H9 (cell line): Measurements from ENCODE around the gene PTPN3. TPM values are rescaled to one million over a fixed set of nuclear protein-coding genes. Genes with fewer than 3 reads are reported as not detected.
"Not testable (repeated sequence)": the region's sequence is repeated elsewhere in the genome, so short reads cannot be mapped to it uniquely, and the experiment has no call there.

ENCODE experiments used
- DNase-seq: peaks from one replicate; pipeline ENCODE4 v3.0.0-alpha.2; 2017
- H2AFZ ChIP-seq: one replicate; pipeline ENCODE4 v1.6.1; 2013; ENCODE audit warnings: mild to moderate bottlenecking, low read length, control low read depth, moderate library complexity
- H2AK5ac ChIP-seq: 2 replicates; pipeline ENCODE4 v1.6.1; 2013; ENCODE audit warnings: low read length, control low read depth, mixed read lengths; ENCODE audit not compliant: insufficient read length
- H2BK120ac ChIP-seq: one replicate; pipeline ENCODE4 v1.6.1; 2013; ENCODE audit warnings: low read depth, mild to moderate bottlenecking, low read length, control low read depth, inconsistent platforms; ENCODE audit not compliant: poor library complexity, severe bottlenecking
- H2BK12ac ChIP-seq: 2 replicates; pipeline ENCODE4 v1.6.1; 2013; ENCODE audit warnings: low read length, control low read depth, mixed read lengths, low read depth; ENCODE audit not compliant: insufficient read length
- H2BK15ac ChIP-seq: 2 replicates; pipeline ENCODE4 v1.6.1; 2013; ENCODE audit warnings: low read depth, low read length, control low read depth
- H2BK20ac ChIP-seq: one replicate; pipeline ENCODE4 v1.6.1; 2013; ENCODE audit warnings: low read depth, mild to moderate bottlenecking, low read length, control low read depth, inconsistent platforms; ENCODE audit not compliant: poor library complexity, severe bottlenecking
- H2BK5ac ChIP-seq: 2 replicates; pipeline ENCODE4 v1.6.1; 2013; ENCODE audit warnings: low read length, control low read depth, mixed read lengths; ENCODE audit not compliant: insufficient read length
- H3K14ac ChIP-seq: 2 replicates; pipeline ENCODE4 v1.6.1; 2013; ENCODE audit warnings: low read length, control low read depth; ENCODE audit not compliant: insufficient read depth
- H3K18ac ChIP-seq: 2 replicates; pipeline ENCODE4 v1.6.1; 2013; ENCODE audit warnings: low read depth, mild to moderate bottlenecking, mixed read lengths, low read length, control low read depth; ENCODE audit not compliant: insufficient read length
- H3K23ac ChIP-seq: 2 replicates; pipeline ENCODE4 v1.6.1; 2013; ENCODE audit warnings: low read length, control low read depth, mixed read lengths, low read depth; ENCODE audit not compliant: insufficient read length
- H3K23me2 ChIP-seq: 2 replicates; pipeline ENCODE4 v1.6.1; 2013; ENCODE audit warnings: low read depth, mild to moderate bottlenecking, mixed read lengths, low read length, control low read depth; ENCODE audit not compliant: insufficient read length, poor library complexity, severe bottlenecking
- H3K27ac ChIP-seq: 2 replicates; pipeline ENCODE4 v1.5.1; 2013; ENCODE audit warnings: low read length, control low read depth, mixed read lengths, low read depth; ENCODE audit not compliant: insufficient read length
- H3K27me3 ChIP-seq: 2 replicates; pipeline ENCODE4 v1.6.1; 2013; ENCODE audit warnings: low read length, control low read depth, inconsistent platforms; ENCODE audit not compliant: insufficient read depth
- H3K4ac ChIP-seq: 2 replicates; pipeline ENCODE4 v1.6.1; 2013; ENCODE audit warnings: low read depth, mild to moderate bottlenecking, control low read depth, inconsistent platforms, low read length, moderate library complexity
- H3K4me1 ChIP-seq: 2 replicates; pipeline ENCODE4 v1.6.1; 2013; ENCODE audit warnings: low read length, control low read depth, inconsistent platforms; ENCODE audit not compliant: insufficient read depth
- H3K4me2 ChIP-seq: 2 replicates; pipeline ENCODE4 v1.6.1; 2013; ENCODE audit warnings: low read length, control low read depth, mixed read lengths; ENCODE audit not compliant: insufficient read length, insufficient read depth
- H3K56ac ChIP-seq: 2 replicates; pipeline ENCODE4 v1.6.1; 2013; ENCODE audit warnings: low read depth, mild to moderate bottlenecking, mixed read lengths, low read length, control low read depth; ENCODE audit not compliant: insufficient read length
- H3K79me1 ChIP-seq: 2 replicates; pipeline ENCODE4 v1.6.1; 2013; ENCODE audit warnings: low read depth, mild to moderate bottlenecking, moderate library complexity, low read length, control low read depth, inconsistent platforms; ENCODE audit not compliant: insufficient read depth, poor library complexity, severe bottlenecking
- H3K79me2 ChIP-seq: 2 replicates; pipeline ENCODE4 v1.6.1; 2013; ENCODE audit warnings: low read length, control low read depth, inconsistent platforms; ENCODE audit not compliant: insufficient read depth
- H3K9ac ChIP-seq: 2 replicates; pipeline ENCODE4 v1.6.1; 2013; ENCODE audit warnings: low read length, control low read depth, mixed read lengths; ENCODE audit not compliant: insufficient read length; ENCODE audit errors: extremely low read depth
- H3K9me3 ChIP-seq: one replicate; pipeline ENCODE4 v1.6.1; 2013; ENCODE audit warnings: low read depth, low read length, inconsistent platforms; ENCODE audit not compliant: control insufficient read depth
- H3T11ph ChIP-seq: one replicate; pipeline ENCODE4 v1.6.1; 2013; ENCODE audit warnings: mild to moderate bottlenecking, low read length, control low read depth, inconsistent platforms
- H4K20me1 ChIP-seq: one replicate; pipeline ENCODE4 v1.6.1; 2013; ENCODE audit not compliant: control insufficient read depth, insufficient read length, insufficient read depth
- H4K5ac ChIP-seq: 2 replicates; pipeline ENCODE4 v1.6.1; 2013; ENCODE audit warnings: low read depth, mild to moderate bottlenecking, mixed read lengths, low read length, control low read depth; ENCODE audit not compliant: insufficient read length
- H4K8ac ChIP-seq: replicated peaks from 2 replicates; pipeline ENCODE4 v1.6.1; 2013; ENCODE audit warnings: low read length, control low read depth, mixed read lengths, low read depth; ENCODE audit not compliant: insufficient read length
- H4K91ac ChIP-seq: 2 replicates; pipeline ENCODE4 v1.6.1; 2013; ENCODE audit warnings: low read depth, mild to moderate bottlenecking, moderate library complexity, mixed read lengths, low read length, control low read depth; ENCODE audit not compliant: insufficient read length
- H3K27ac Mint-ChIP-seq, 3 experiments: 2 replicates in 2 of 3; 3 replicates in 1 of 3; pipeline ENCODE4 v1.8.0; 2020 to 2021; ENCODE audit warnings: mixed read lengths in 3 of 3, mild to moderate bottlenecking in 1 of 3, moderate library complexity in 1 of 3
- H3K27me3 Mint-ChIP-seq: 2 replicates; pipeline ENCODE4 v1.8.0; 2021; ENCODE audit warnings: low read depth, mild to moderate bottlenecking, moderate library complexity, mixed read lengths
- H3K36me3 Mint-ChIP-seq, 3 experiments: 2 replicates in 2 of 3; 3 replicates in 1 of 3; pipeline ENCODE4 v1.8.0; 2020 to 2021; ENCODE audit warnings: low read depth in 3 of 3, mixed read lengths in 3 of 3; ENCODE audit not compliant: insufficient read depth in 1 of 3
- H3K4me1 Mint-ChIP-seq, 2 experiments: 2 replicates each; pipeline ENCODE4 v1.8.0; 2020; ENCODE audit warnings: mixed read lengths in 2 of 2
- H3K4me3 Mint-ChIP-seq, 2 experiments: 2 replicates in 1 of 2; 3 replicates in 1 of 2; pipeline ENCODE4 v1.8.0; 2020 to 2021; ENCODE audit warnings: mild to moderate bottlenecking in 2 of 2, mixed read lengths in 2 of 2, moderate library complexity in 1 of 2
- H3K9me3 Mint-ChIP-seq, 2 experiments: 2 replicates in 1 of 2; 3 replicates in 1 of 2; pipeline ENCODE4 v1.8.0; 2020; ENCODE audit warnings: mild to moderate bottlenecking in 2 of 2, mixed read lengths in 2 of 2, moderate library complexity in 1 of 2
- WGBS: extraction: QIAGEN DNeasy Blood & Tissue Kit; methylation state at CpG from one replicate; pipeline ENCODE4 v1.1.7; 2013; ENCODE audit warnings: missing lambda C conversion rate, low lambda C conversion rate, mixed read lengths; ENCODE audit not compliant: insufficient read length; ENCODE audit errors: extremely low coverage; 5-methylcytosine and 5-hydroxymethylcytosine counted together
- total RNA-seq: library from RNA; stranded (reverse); gene quantifications from 2 replicates; pipeline ENCODE4 v1.2.1, GENCODE V29; 2021
- TF ChIP-seq, protein P1 (sequence below): fragments of 200-600 bp; sonication (generic); conservative IDR thresholded peaks from 3 replicates; pipeline ENCODE4 v1.8.0; 2021; ENCODE audit warnings: antibody characterized with exemption, mild to moderate bottlenecking

PTPN3 gene
- total RNA-seq, 1 experiment from 2014 or later: 2.6 TPM

DNA sequence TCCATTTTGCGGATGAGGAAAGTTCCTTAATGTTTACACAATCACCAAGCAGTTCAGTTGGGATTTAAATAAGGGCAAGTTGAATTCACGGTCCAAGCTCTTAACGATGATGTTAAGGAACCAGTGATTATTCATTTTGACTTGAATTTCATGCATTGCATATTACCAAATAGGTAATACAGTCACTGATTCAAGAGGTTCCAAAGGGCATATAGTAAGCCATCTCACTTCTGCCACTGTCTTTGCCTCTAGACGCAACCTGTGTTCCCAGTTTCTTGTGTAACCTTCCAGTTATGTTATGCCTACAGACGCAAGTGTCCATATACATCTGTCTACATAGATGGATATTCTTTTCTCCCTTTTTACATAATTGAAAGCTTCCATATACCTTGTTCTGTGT lies 137.3 kb downstream of the PTPN3 start:
- H3K56ac ChIP-seq: no peak overlapping the region
- no peaks in the 10 kb centered on the region for H4K20me1 ChIP-seq
- no peak for DNase-seq
- H3K27me3 Mint-ChIP-seq: peaks cover 4% of the 10 kb centered on the region; the same call in 1 of the 2 replicates
- H3K79me2 ChIP-seq: no peaks in the 10 kb centered on the region
- no peak overlapping the region for H3K27ac ChIP-seq
- H3K23me2 ChIP-seq: no peaks in the 10 kb centered on the region
- no peak overlapping the region for H3K27ac Mint-ChIP-seq
- H3K4me3 Mint-ChIP-seq: no peak overlapping the region
- H2BK120ac ChIP-seq: no peak overlapping the region
- H2BK12ac ChIP-seq: no peak overlapping the region
- H3K36me3 Mint-ChIP-seq: no peaks in the 10 kb centered on the region
- no peak overlapping the region for H3T11ph ChIP-seq
- no peak overlapping the region for H4K5ac ChIP-seq
- H3K9me3 ChIP-seq: no peaks in the 10 kb centered on the region
- no CpG with 5 or more reads among the region's 5 CpGs for WGBS
- no peaks in the 10 kb centered on the region for H3K4me1 ChIP-seq
- no peak overlapping the region for H2BK15ac ChIP-seq
- H3K27me3 ChIP-seq: no peaks in the 10 kb centered on the region
- H3K9ac ChIP-seq: no peak overlapping the region
- no peak overlapping the region for H3K18ac ChIP-seq
- no peak overlapping the region for H2AK5ac ChIP-seq
- no peaks in the 10 kb centered on the region for H3K79me1 ChIP-seq
- H2AFZ ChIP-seq: no peak overlapping the region
- H3K14ac ChIP-seq: no peak overlapping the region
- H2BK20ac ChIP-seq: no peak overlapping the region
- H2BK5ac ChIP-seq: no peak overlapping the region
- H3K23ac ChIP-seq: no peak overlapping the region
- no peak overlapping the region for H4K8ac ChIP-seq
- TF ChIP-seq, protein P1, sequence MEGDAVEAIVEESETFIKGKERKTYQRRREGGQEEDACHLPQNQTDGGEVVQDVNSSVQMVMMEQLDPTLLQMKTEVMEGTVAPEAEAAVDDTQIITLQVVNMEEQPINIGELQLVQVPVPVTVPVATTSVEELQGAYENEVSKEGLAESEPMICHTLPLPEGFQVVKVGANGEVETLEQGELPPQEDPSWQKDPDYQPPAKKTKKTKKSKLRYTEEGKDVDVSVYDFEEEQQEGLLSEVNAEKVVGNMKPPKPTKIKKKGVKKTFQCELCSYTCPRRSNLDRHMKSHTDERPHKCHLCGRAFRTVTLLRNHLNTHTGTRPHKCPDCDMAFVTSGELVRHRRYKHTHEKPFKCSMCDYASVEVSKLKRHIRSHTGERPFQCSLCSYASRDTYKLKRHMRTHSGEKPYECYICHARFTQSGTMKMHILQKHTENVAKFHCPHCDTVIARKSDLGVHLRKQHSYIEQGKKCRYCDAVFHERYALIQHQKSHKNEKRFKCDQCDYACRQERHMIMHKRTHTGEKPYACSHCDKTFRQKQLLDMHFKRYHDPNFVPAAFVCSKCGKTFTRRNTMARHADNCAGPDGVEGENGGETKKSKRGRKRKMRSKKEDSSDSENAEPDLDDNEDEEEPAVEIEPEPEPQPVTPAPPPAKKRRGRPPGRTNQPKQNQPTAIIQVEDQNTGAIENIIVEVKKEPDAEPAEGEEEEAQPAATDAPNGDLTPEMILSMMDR: no peak
- no peaks in the 10 kb centered on the region for H3K9me3 Mint-ChIP-seq
- no peak overlapping the region for H3K4me2 ChIP-seq
- H3K4me1 Mint-ChIP-seq: no peaks in the 10 kb centered on the region; a peak in 1 of 4 replicates
- H3K4ac ChIP-seq: no peak overlapping the region
- no peak overlapping the region for H4K91ac ChIP-seq

DNA sequence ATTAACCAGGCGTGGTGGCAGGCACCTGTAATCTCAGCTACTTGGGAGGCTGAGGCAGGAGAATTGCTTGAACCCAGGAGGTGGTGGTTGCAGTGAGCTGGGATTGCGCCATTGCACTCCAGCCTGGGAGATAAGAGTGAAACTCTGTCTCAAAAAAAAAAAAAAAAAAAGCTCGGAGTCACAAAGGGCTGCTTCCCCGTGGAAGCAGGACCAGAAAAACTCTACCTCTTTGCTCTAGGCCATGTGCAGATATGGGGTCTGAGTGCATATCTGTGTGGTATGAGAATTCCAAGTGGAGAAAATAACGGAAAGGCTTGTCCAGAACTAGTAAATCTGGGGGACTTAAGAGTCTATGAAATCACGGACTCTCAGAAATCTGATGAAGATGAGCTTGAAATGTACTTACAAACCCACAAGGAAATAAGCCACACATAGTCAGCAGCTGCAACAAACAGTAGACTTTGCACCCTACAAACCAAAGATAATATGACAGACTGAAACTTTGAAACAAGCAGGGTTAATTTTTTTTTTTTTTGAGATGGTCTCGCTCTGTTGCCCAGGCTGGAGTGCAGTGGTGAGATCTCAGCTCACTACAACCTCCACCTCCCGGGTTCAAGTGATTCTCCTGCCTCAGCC lies 139.0 kb downstream of the PTPN3 start:
- no CpG with 5 or more reads among the region's 8 CpGs for WGBS

More for the DNA sequence above, 139.0 kb downstream of the PTPN3 start:
- H3K23ac ChIP-seq, H3K14ac ChIP-seq, H3K79me1 ChIP-seq, H3K79me2 ChIP-seq, H3K27ac Mint-ChIP-seq, H3K9me3 ChIP-seq, H3K4me2 ChIP-seq, H3K27ac ChIP-seq, H4K8ac ChIP-seq, H3K4me1 Mint-ChIP-seq, H3K18ac ChIP-seq, H3K9me3 Mint-ChIP-seq, H3K4me1 ChIP-seq, H3K9ac ChIP-seq, H2BK20ac ChIP-seq, H2BK120ac ChIP-seq, H3K4me3 Mint-ChIP-seq, H2BK12ac ChIP-seq, H4K91ac ChIP-seq, H3K27me3 Mint-ChIP-seq, H3K23me2 ChIP-seq, H3K27me3 ChIP-seq, H4K20me1 ChIP-seq, H3K56ac ChIP-seq, H2AFZ ChIP-seq, H2BK15ac ChIP-seq, H2AK5ac ChIP-seq, DNase-seq, H2BK5ac ChIP-seq, H3T11ph ChIP-seq, H4K5ac ChIP-seq, H3K4ac ChIP-seq, H3K36me3 Mint-ChIP-seq: not testable (repeated sequence)
